Measurements from ENCODE around the gene TGFBRAP1. TPM values are rescaled to one million over a fixed set of nuclear protein-coding genes. Genes with fewer than 3 reads are reported as not detected.
"Not testable (repeated sequence)": the region's sequence is repeated elsewhere in the genome, so short reads cannot be mapped to it uniquely, and the experiment has no call there.

TGFBRAP1 gene
- total RNA-seq, 2 experiments from 2014 or later, result 28.7 to 30.1 TPM

- Mint-ChIP-seq H3K27me3 (no peaks in the 10 kb centered on the region), H3K4me3 (no peak overlapping the region), H3K9me3 (no peaks in the 10 kb centered on the region), H3K36me3 (no peaks in the 10 kb centered on the region), H3K4me1 (no peaks in the 10 kb centered on the region), H3K27ac (no peak overlapping the region)
- no peak for DNase-seq
Observed at GRCh38 chr2:105254531-105255210, 74.9 kb downstream of the TGFBRAP1 start.

- H3K9me3 Mint-ChIP-seq, result no peaks in the 10 kb centered on the region
- no peaks in the 10 kb centered on the region for H3K27me3 Mint-ChIP-seq
- no peak for DNase-seq
- no peaks in the 10 kb centered on the region for H3K36me3 Mint-ChIP-seq
- no peaks in the 10 kb centered on the region for H3K4me1 Mint-ChIP-seq
- H3K4me3 Mint-ChIP-seq, result no peak overlapping the region
- no peak overlapping the region for H3K27ac Mint-ChIP-seq
Observed at GRCh38 chr2:105252271-105252670, 77.3 kb downstream of the TGFBRAP1 start.

GRCh38 chr2:105251016-105251648 lies 78.4 kb downstream of the TGFBRAP1 start:
- not testable (repeated sequence) for H3K9me3 Mint-ChIP-seq, H3K4me3 Mint-ChIP-seq, H3K27ac Mint-ChIP-seq, H3K36me3 Mint-ChIP-seq, DNase-seq, H3K4me1 Mint-ChIP-seq, H3K27me3 Mint-ChIP-seq

GRCh38 chr2:105249891-105250290 lies 79.6 kb downstream of the TGFBRAP1 start:
- Mint-ChIP-seq H3K27me3 (no peaks in the 10 kb centered on the region), H3K4me3 (no peak overlapping the region), H3K27ac (no peak overlapping the region), H3K4me1 (no peaks in the 10 kb centered on the region), H3K9me3 (no peaks in the 10 kb centered on the region), H3K36me3 (no peaks in the 10 kb centered on the region)
- no peak for DNase-seq

GRCh38 chr2:105249181-105249580 lies 80.4 kb downstream of the TGFBRAP1 start:
- no peak for DNase-seq
- no peaks in the 10 kb centered on the region for H3K4me1 Mint-ChIP-seq
- no peak overlapping the region for H3K27ac Mint-ChIP-seq
- H3K4me3 Mint-ChIP-seq, result no peak overlapping the region
- no peaks in the 10 kb centered on the region for H3K27me3 Mint-ChIP-seq
- H3K9me3 Mint-ChIP-seq, result no peaks in the 10 kb centered on the region
- no peaks in the 10 kb centered on the region for H3K36me3 Mint-ChIP-seq

GRCh38 chr2:105248316-105249070 lies 81.0 kb downstream of the TGFBRAP1 start:
- no peak overlapping the region for H3K27ac Mint-ChIP-seq

GRCh38 chr2:105244451-105244850 lies 85.1 kb downstream of the TGFBRAP1 start:
- H3K9me3 Mint-ChIP-seq, result no peaks in the 10 kb centered on the region
- H3K4me1 Mint-ChIP-seq, result no peaks in the 10 kb centered on the region
- H3K27me3 Mint-ChIP-seq, result peaks cover 9% of the 10 kb centered on the region
- no peak overlapping the region for H3K4me3 Mint-ChIP-seq
- H3K27ac Mint-ChIP-seq, result no peak overlapping the region
- DNase-seq, result no peak
- no peaks in the 10 kb centered on the region for H3K36me3 Mint-ChIP-seq

More at GRCh38 chr2:105248316-105249070, 81.0 kb downstream of the TGFBRAP1 start:
- Mint-ChIP-seq H3K9me3 (no peaks in the 10 kb centered on the region), H3K4me1 (no peaks in the 10 kb centered on the region), H3K27me3 (no peaks in the 10 kb centered on the region), H3K36me3 (no peaks in the 10 kb centered on the region), H3K4me3 (no peak overlapping the region)
- no peak for DNase-seq

- H3K27me3 Mint-ChIP-seq, result peaks cover 9% of the 10 kb centered on the region
- DNase-seq, result no peak
- H3K36me3 Mint-ChIP-seq, result no peaks in the 10 kb centered on the region
- H3K9me3 Mint-ChIP-seq, result no peaks in the 10 kb centered on the region
- H3K4me3 Mint-ChIP-seq, result no peak overlapping the region
- H3K4me1 Mint-ChIP-seq, result no peaks in the 10 kb centered on the region
- H3K27ac Mint-ChIP-seq, result no peak overlapping the region
Observed at GRCh38 chr2:105243961-105244360, 85.6 kb downstream of the TGFBRAP1 start.

- no peak for DNase-seq
- Mint-ChIP-seq H3K4me3 (no peak overlapping the region), H3K27ac (no peak overlapping the region), H3K4me1 (peaks cover 3% of the 10 kb centered on the region), H3K36me3 (no peaks in the 10 kb centered on the region), H3K27me3 (peaks cover 13% of the 10 kb centered on the region), H3K9me3 (no peaks in the 10 kb centered on the region)
Observed at GRCh38 chr2:105242286-105242993, 87.1 kb downstream of the TGFBRAP1 start.

GRCh38 chr2:105241443-105241842 lies 88.1 kb downstream of the TGFBRAP1 start, which contains the start of gene GPR45:
Gene GPR45, plus strand, starts transcription at chr2:105241743. Its CDS starts 116 bp downstream, at chr2:105241859.
- DNase-seq, result no peak
- Mint-ChIP-seq H3K27ac (no peak within 1 kb of the TSS), H3K4me1 (peaks cover 10% of the 10 kb centered on the region)

GRCh38 chr2:105239924-105240323 lies 89.6 kb downstream of the TGFBRAP1 start:
- H3K9me3 Mint-ChIP-seq, result no peaks in the 10 kb centered on the region
- no peak overlapping the region for H3K4me3 Mint-ChIP-seq
- no peaks in the 10 kb centered on the region for H3K36me3 Mint-ChIP-seq
- H3K27ac Mint-ChIP-seq, result no peak overlapping the region
- peaks cover 14% of the 10 kb centered on the region for H3K4me1 Mint-ChIP-seq
- H3K27me3 Mint-ChIP-seq, result peaks cover 21% of the 10 kb centered on the region
- no peak for DNase-seq

More at GRCh38 chr2:105241443-105241842, 88.1 kb downstream of the TGFBRAP1 start, which contains the start of gene GPR45:
- H3K27me3 Mint-ChIP-seq, result peaks cover 21% of the 10 kb centered on the region
- H3K4me3 Mint-ChIP-seq, result no peak within 1 kb of the TSS
- H3K36me3 Mint-ChIP-seq, result no peaks in the 10 kb centered on the region
- no peaks in the 10 kb centered on the region for H3K9me3 Mint-ChIP-seq

- DNase-seq, result no peak
- H3K9me3 Mint-ChIP-seq, result no peaks in the 10 kb centered on the region
- no peak overlapping the region for H3K27ac Mint-ChIP-seq
- peaks cover 14% of the 10 kb centered on the region for H3K4me1 Mint-ChIP-seq
- H3K4me3 Mint-ChIP-seq, result no peak overlapping the region
- peaks cover 21% of the 10 kb centered on the region for H3K27me3 Mint-ChIP-seq
- no peaks in the 10 kb centered on the region for H3K36me3 Mint-ChIP-seq
Observed at GRCh38 chr2:105238664-105239240, 90.8 kb downstream of the TGFBRAP1 start.

GRCh38 chr2:105237045-105237765 lies 92.3 kb downstream of the TGFBRAP1 start:
- Mint-ChIP-seq H3K27ac (no peak overlapping the region), H3K4me1 (peaks cover 14% of the 10 kb centered on the region), H3K27me3 (peaks cover 17% of the 10 kb centered on the region), H3K4me3 (no peak overlapping the region), H3K36me3 (no peaks in the 10 kb centered on the region), H3K9me3 (no peaks in the 10 kb centered on the region)
- peak; percentile 30 for DNase-seq

- no peaks in the 10 kb centered on the region for H3K36me3 Mint-ChIP-seq
- H3K9me3 Mint-ChIP-seq, result no peaks in the 10 kb centered on the region
- no peak for DNase-seq
- no peak overlapping the region for H3K4me3 Mint-ChIP-seq
- H3K4me1 Mint-ChIP-seq, result peaks cover 14% of the 10 kb centered on the region
- no peak overlapping the region for H3K27ac Mint-ChIP-seq
- H3K27me3 Mint-ChIP-seq, result peaks cover 13% of the 10 kb centered on the region
Observed at GRCh38 chr2:105236060-105236424, 93.5 kb downstream of the TGFBRAP1 start.
